Omental fat pad (tissue), 4 donors: ENCODE results near the gene SH2B3. TPM values are rescaled to one million over a fixed set of nuclear protein-coding genes. Genes with fewer than 3 reads are reported as not detected.
"Not testable (repeated sequence)": the region's sequence is repeated elsewhere in the genome, so short reads cannot be mapped to it uniquely, and the experiment has no call there.

Experiments used
- ATAC-seq: fragments of 150-250 bp; one replicate; pipeline ENCODE4 v1.9.1; 2016; ENCODE audit warnings: mild to moderate bottlenecking, moderate library complexity; ENCODE audit not compliant: low FRiP score
- DNase-seq: peaks from one replicate; pipeline ENCODE4 v3.0.0-alpha.2; 2019; ENCODE audit warnings: low spot score
- total RNA-seq, 4 donors: library from RNA; depleted of rRNA; stranded (reverse); fragments of >200 nt; gene quantifications; one replicate each; pipeline ENCODE4 v1.1.0, GENCODE V29; 2016
- TF ChIP-seq, protein P1 (sequence below), 3 donors: fragments of 450-650 bp; IDR thresholded peaks; one replicate each; pipeline ENCODE4 v1.5.1; 2016 to 2017; ENCODE audit warnings: antibody characterized with exemption in 3 of 3, mild to moderate bottlenecking in 3 of 3, moderate library complexity in 2 of 3

SH2B3 gene
- total RNA-seq, 4 donors from 2014 or later = 30.4 to 64.6 (median 48.3) TPM

GRCh38 chr12:111467857-111468241, 62.1 kb downstream of the SH2B3 start:
- ATAC-seq = no peak
- DNase-seq = no peak
- TF ChIP-seq, protein P1, sequence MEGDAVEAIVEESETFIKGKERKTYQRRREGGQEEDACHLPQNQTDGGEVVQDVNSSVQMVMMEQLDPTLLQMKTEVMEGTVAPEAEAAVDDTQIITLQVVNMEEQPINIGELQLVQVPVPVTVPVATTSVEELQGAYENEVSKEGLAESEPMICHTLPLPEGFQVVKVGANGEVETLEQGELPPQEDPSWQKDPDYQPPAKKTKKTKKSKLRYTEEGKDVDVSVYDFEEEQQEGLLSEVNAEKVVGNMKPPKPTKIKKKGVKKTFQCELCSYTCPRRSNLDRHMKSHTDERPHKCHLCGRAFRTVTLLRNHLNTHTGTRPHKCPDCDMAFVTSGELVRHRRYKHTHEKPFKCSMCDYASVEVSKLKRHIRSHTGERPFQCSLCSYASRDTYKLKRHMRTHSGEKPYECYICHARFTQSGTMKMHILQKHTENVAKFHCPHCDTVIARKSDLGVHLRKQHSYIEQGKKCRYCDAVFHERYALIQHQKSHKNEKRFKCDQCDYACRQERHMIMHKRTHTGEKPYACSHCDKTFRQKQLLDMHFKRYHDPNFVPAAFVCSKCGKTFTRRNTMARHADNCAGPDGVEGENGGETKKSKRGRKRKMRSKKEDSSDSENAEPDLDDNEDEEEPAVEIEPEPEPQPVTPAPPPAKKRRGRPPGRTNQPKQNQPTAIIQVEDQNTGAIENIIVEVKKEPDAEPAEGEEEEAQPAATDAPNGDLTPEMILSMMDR (IDR thresholded peaks at IDR 0.05) = no peak

DNA sequence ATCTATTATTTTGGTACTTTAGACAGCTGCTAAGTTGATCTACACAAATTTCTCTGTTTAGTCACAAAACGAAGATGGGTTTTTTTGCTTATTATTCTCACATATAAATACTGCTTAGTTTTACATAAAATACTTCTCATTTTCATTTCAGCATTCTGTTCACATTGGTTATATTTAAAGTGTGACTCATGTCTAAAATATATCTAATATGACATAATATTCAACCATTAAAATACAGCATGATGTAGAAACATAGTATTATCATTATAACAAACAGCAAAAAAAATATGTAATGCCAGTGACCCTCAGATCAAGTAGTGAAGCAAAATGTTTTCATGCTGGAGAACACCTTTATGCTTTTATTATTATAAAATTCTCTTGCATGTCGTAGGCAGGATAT, 63.7 kb downstream of the SH2B3 start:
- ATAC-seq (no peak), DNase-seq (no peak)
- TF ChIP-seq, protein P1 (IDR thresholded peaks at IDR 0.05) = no peak

GRCh38 chr12:111471236-111471635, 65.5 kb downstream of the SH2B3 start:
- DNase-seq = no peak
- ATAC-seq = no peak
- TF ChIP-seq, protein P1 (IDR thresholded peaks at IDR 0.05) = no peak

DNA sequence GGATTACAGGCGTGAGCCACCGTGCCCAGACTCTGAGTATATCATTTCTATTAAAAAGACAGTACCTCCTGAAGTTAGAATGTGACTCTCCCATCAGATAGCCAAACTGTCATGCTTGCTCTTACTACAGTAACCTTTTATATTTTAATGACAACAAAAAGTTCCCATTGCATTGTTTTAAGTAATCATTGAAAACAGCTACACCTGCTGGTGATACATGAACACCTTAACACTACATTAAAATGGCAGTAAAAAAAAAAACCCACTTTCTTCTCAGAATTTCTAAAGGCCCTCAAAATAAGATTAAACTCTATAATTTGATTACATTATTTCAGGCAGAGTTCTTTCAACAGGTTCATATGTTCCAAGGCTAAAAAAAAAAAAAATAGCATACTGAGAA, 76.7 kb downstream of the SH2B3 start:
- DNase-seq (no peak), ATAC-seq (no peak)
- TF ChIP-seq, protein P1 (IDR thresholded peaks at IDR 0.05) = no peak

GRCh38 chr12:111488271-111488670, 82.5 kb downstream of the SH2B3 start:
- TF ChIP-seq, protein P1 (IDR thresholded peaks at IDR 0.05) = no peak
- no peak for DNase-seq
- ATAC-seq = no peak

- DNase-seq = no peak
- no peak for ATAC-seq
- TF ChIP-seq, protein P1 (IDR thresholded peaks at IDR 0.05) = no peak
These were observed 83.1 kb downstream of the SH2B3 start for GRCh38 chr12:111488798-111489197.

- not testable (repeated sequence) for ATAC-seq
These were observed 87.3 kb downstream of the SH2B3 start for GRCh38 chr12:111492979-111493378.

DNA sequence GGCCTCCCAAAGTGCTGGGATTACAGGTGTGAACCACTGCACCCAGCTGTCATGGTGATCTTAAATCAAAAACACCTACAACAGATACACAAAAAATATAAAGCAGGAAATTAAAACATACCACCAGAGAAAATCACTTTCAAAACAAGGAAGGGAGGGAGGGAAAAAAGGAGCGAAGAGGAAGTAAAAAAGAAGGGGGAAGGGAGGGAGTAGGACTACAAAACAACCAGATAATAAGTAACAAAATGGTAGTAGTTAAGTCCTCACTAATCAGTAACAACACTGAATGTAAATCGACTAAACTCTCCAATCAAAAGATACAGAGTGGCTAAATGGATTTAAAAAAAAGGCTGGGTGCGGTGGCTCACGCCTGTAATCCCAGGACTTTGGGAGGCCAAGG, 89.0 kb downstream of the SH2B3 start:
- ATAC-seq = no peak

More at GRCh38 chr12:111492979-111493378, 87.3 kb downstream of the SH2B3 start:
- DNase-seq = not testable (repeated sequence)

More for the DNA sequence above, 89.0 kb downstream of the SH2B3 start:
- DNase-seq = no peak
- TF ChIP-seq, protein P1 (IDR thresholded peaks at IDR 0.05) = no peak
